Measurements from ENCODE around the gene CUEDC1.

DNA sequence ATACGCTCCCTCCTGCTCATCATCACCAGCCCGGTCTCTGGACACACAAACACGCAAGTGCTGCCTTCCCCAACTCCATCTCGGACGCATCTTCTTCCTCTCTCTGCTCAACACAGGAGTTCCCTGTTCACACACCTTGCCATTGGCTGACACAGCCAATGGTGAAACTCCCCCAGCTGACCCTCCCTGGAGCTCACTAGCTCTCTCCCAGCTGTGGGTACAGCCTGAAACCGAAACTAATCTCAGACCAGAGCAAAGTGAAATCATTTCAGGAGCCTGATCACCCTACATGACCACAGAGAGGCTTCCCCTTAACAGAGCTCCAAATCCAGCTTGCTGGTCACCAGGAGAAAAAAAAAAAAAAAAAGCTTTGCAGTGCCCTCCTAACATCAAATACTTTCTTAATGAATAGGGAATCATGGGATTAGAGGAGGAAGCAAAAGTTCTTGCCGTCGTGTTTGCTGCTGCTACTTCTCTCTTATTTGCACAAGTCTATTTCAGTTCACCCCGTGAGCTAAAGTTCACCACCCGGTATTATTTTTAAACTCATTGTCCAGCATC is 8.3 kb downstream of the CUEDC1 start:
- TF ChIP-seq POLR2A (IDR thresholded peaks at IDR 0.05) = no peak
- TF ChIP-seq, protein P1, sequence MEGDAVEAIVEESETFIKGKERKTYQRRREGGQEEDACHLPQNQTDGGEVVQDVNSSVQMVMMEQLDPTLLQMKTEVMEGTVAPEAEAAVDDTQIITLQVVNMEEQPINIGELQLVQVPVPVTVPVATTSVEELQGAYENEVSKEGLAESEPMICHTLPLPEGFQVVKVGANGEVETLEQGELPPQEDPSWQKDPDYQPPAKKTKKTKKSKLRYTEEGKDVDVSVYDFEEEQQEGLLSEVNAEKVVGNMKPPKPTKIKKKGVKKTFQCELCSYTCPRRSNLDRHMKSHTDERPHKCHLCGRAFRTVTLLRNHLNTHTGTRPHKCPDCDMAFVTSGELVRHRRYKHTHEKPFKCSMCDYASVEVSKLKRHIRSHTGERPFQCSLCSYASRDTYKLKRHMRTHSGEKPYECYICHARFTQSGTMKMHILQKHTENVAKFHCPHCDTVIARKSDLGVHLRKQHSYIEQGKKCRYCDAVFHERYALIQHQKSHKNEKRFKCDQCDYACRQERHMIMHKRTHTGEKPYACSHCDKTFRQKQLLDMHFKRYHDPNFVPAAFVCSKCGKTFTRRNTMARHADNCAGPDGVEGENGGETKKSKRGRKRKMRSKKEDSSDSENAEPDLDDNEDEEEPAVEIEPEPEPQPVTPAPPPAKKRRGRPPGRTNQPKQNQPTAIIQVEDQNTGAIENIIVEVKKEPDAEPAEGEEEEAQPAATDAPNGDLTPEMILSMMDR (IDR thresholded peaks at IDR 0.05) = no peak

All from heart left ventricle (tissue), 13 donors.